ENCODE measurements around the gene LTBP2. TPM values are rescaled to one million over a fixed set of nuclear protein-coding genes. Genes with fewer than 3 reads are reported as not detected.

The LTBP2 gene
- polyA plus RNA-seq, 1 donor from 2014 or later, result 0.33 TPM

DNA sequence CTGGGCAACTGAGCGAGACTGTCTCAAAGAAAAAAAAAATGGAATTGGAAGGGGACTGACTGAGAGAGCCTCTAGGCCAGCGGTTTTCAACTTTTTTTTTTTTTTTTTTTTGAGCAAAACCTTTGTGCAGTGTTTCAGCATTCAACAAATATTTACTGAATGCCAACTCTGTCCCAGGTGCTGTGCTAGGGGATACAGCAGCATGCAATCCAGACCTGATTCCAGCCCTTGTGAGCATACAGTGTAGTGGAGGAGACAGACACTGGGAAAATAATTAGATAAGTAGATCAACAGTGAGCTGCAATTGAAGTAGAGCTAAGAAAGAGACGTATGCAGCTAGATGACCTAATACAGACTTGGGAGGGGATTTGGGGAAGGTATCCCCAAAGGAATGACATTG, 23.8 kb upstream of the LTBP2 start:
- no peak overlapping the region for H3K4me2 ChIP-seq (ENCODE audit: low read length)
- no peaks in the 10 kb centered on the region for H3K27me3 ChIP-seq (ENCODE audit: insufficient read depth, low read depth, low read length)
- H3K27ac ChIP-seq (ENCODE audit: low read length), result no peak overlapping the region
- no peaks in the 10 kb centered on the region for H3K36me3 ChIP-seq (ENCODE audit: insufficient read depth, low read length)
- no peaks in the 10 kb centered on the region for H3K79me2 ChIP-seq (replicated peaks; ENCODE audit: insufficient read depth, low read length)
- H2AFZ ChIP-seq (ENCODE audit: low read depth, low read length), result no peak overlapping the region
- no peak overlapping the region for H3K9ac ChIP-seq (ENCODE audit: low read length)
- no peak overlapping the region for H3K4me3 ChIP-seq (ENCODE audit: low read length)
- no peaks in the 10 kb centered on the region for H3F3A ChIP-seq (ENCODE audit: insufficient read depth, low read length, poor library complexity, severe bottlenecking)
- no peaks in the 10 kb centered on the region for H4K20me1 ChIP-seq (ENCODE audit: insufficient read depth)
- H3K9me2 ChIP-seq (ENCODE audit: insufficient read depth, low read length), result no peaks in the 10 kb centered on the region
- TF ChIP-seq EP300 (conservative IDR thresholded peaks at IDR 0.05; ENCODE audit: poor library complexity, severe bottlenecking) (no peak), CTCF (IDR thresholded peaks at IDR 0.05; ENCODE audit: poor library complexity, severe bottlenecking) (no peak), POLR2AphosphoS5 (IDR thresholded peaks at IDR 0.05) (no peak), TAF1 (IDR thresholded peaks at IDR 0.05; ENCODE audit: low read depth) (no peak), SMC3 (conservative IDR thresholded peaks at IDR 0.05; ENCODE audit: poor library complexity) (no peak), RAD21 (conservative IDR thresholded peaks at IDR 0.05) (no peak), EZH2 (IDR thresholded peaks at IDR 0.05; ENCODE audit: borderline replicate concordance, insufficient read depth, low read length, poor library complexity, severe bottlenecking) (no peak), MXI1 (conservative IDR thresholded peaks at IDR 0.05; ENCODE audit: poor library complexity, severe bottlenecking) (no peak)
- TF ChIP-seq, protein P1, sequence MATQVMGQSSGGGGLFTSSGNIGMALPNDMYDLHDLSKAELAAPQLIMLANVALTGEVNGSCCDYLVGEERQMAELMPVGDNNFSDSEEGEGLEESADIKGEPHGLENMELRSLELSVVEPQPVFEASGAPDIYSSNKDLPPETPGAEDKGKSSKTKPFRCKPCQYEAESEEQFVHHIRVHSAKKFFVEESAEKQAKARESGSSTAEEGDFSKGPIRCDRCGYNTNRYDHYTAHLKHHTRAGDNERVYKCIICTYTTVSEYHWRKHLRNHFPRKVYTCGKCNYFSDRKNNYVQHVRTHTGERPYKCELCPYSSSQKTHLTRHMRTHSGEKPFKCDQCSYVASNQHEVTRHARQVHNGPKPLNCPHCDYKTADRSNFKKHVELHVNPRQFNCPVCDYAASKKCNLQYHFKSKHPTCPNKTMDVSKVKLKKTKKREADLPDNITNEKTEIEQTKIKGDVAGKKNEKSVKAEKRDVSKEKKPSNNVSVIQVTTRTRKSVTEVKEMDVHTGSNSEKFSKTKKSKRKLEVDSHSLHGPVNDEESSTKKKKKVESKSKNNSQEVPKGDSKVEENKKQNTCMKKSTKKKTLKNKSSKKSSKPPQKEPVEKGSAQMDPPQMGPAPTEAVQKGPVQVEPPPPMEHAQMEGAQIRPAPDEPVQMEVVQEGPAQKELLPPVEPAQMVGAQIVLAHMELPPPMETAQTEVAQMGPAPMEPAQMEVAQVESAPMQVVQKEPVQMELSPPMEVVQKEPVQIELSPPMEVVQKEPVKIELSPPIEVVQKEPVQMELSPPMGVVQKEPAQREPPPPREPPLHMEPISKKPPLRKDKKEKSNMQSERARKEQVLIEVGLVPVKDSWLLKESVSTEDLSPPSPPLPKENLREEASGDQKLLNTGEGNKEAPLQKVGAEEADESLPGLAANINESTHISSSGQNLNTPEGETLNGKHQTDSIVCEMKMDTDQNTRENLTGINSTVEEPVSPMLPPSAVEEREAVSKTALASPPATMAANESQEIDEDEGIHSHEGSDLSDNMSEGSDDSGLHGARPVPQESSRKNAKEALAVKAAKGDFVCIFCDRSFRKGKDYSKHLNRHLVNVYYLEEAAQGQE (IDR thresholded peaks at IDR 0.05; ENCODE audit: borderline replicate concordance), result no peak
- no peaks in the 10 kb centered on the region for H3K9me3 ChIP-seq (ENCODE audit: low read length)

- no peak overlapping the region for H3K4me3 ChIP-seq (ENCODE audit: low read length)
- TF ChIP-seq RAD21 (conservative IDR thresholded peaks at IDR 0.05), result no peak
- no peak for TF ChIP-seq EP300 (conservative IDR thresholded peaks at IDR 0.05; ENCODE audit: poor library complexity, severe bottlenecking)
- no peak for TF ChIP-seq TAF1 (IDR thresholded peaks at IDR 0.05; ENCODE audit: low read depth)
- H3K4me2 ChIP-seq (ENCODE audit: low read length), result no peak overlapping the region
- H2AFZ ChIP-seq (ENCODE audit: low read depth, low read length), result no peak overlapping the region
- H3F3A ChIP-seq (ENCODE audit: insufficient read depth, low read length, poor library complexity, severe bottlenecking), result no peaks in the 10 kb centered on the region
- no peak overlapping the region for H3K9ac ChIP-seq (ENCODE audit: low read length)
- H3K9me3 ChIP-seq (ENCODE audit: low read length), result no peaks in the 10 kb centered on the region
- H3K79me2 ChIP-seq (replicated peaks; ENCODE audit: insufficient read depth, low read length), result no peaks in the 10 kb centered on the region
- H3K36me3 ChIP-seq (ENCODE audit: insufficient read depth, low read length), result no peaks in the 10 kb centered on the region
- no peaks in the 10 kb centered on the region for H3K9me2 ChIP-seq (ENCODE audit: insufficient read depth, low read length)
- H3K27ac ChIP-seq (ENCODE audit: low read length), result no peak overlapping the region
- no peaks in the 10 kb centered on the region for H4K20me1 ChIP-seq (ENCODE audit: insufficient read depth)
- no peaks in the 10 kb centered on the region for H3K27me3 ChIP-seq (ENCODE audit: insufficient read depth, low read depth, low read length)
Observed at GRCh38 chr14:74634964-74635363, 22.9 kb upstream of the LTBP2 start.

GRCh38 chr14:74634481-74634880, 22.4 kb upstream of the LTBP2 start:
- Histone ChIP-seq H3K9ac (ENCODE audit: low read length) (no peak overlapping the region), H3K27ac (ENCODE audit: low read length) (no peak overlapping the region)
- TF ChIP-seq RAD21 (conservative IDR thresholded peaks at IDR 0.05), result no peak
- no peak for TF ChIP-seq POLR2AphosphoS5 (IDR thresholded peaks at IDR 0.05)
- no peak for TF ChIP-seq EZH2 (IDR thresholded peaks at IDR 0.05; ENCODE audit: borderline replicate concordance, insufficient read depth, low read length, poor library complexity, severe bottlenecking)
- no peak for TF ChIP-seq EP300 (conservative IDR thresholded peaks at IDR 0.05; ENCODE audit: poor library complexity, severe bottlenecking)
- TF ChIP-seq, protein P1 (IDR thresholded peaks at IDR 0.05; ENCODE audit: borderline replicate concordance), result no peak
- no peak for TF ChIP-seq CTCF (IDR thresholded peaks at IDR 0.05; ENCODE audit: poor library complexity, severe bottlenecking)
- no peak for TF ChIP-seq SMC3 (conservative IDR thresholded peaks at IDR 0.05; ENCODE audit: poor library complexity)
- no peak for TF ChIP-seq MXI1 (conservative IDR thresholded peaks at IDR 0.05; ENCODE audit: poor library complexity, severe bottlenecking)
- no peak for TF ChIP-seq TAF1 (IDR thresholded peaks at IDR 0.05; ENCODE audit: low read depth)

More at GRCh38 chr14:74634481-74634880, 22.4 kb upstream of the LTBP2 start:
- H3K79me2 ChIP-seq (replicated peaks; ENCODE audit: insufficient read depth, low read length), result no peaks in the 10 kb centered on the region
- H3K4me2 ChIP-seq (ENCODE audit: low read length), result no peak overlapping the region
- no peaks in the 10 kb centered on the region for H3K9me2 ChIP-seq (ENCODE audit: insufficient read depth, low read length)
- no peaks in the 10 kb centered on the region for H4K20me1 ChIP-seq (ENCODE audit: insufficient read depth)
- H3K9me3 ChIP-seq (ENCODE audit: low read length), result no peaks in the 10 kb centered on the region
- H3K36me3 ChIP-seq (ENCODE audit: insufficient read depth, low read length), result no peaks in the 10 kb centered on the region
- no peak overlapping the region for H2AFZ ChIP-seq (ENCODE audit: low read depth, low read length)
- H3K4me3 ChIP-seq (ENCODE audit: low read length), result no peak overlapping the region
- no peaks in the 10 kb centered on the region for H3K27me3 ChIP-seq (ENCODE audit: insufficient read depth, low read depth, low read length)
- H3F3A ChIP-seq (ENCODE audit: insufficient read depth, low read length, poor library complexity, severe bottlenecking), result no peaks in the 10 kb centered on the region

All from neural cell (in vitro differentiated cells).